Epidermal melanocyte (primary cell): ENCODE results near the gene LRIG1.

Source experiments
- DNase-seq: peaks from one replicate; pipeline ENCODE4 v3.0.0; 2011; ENCODE audit warnings: low spot score; ENCODE audit not compliant: insufficient read length

The LRIG1 gene

DNA sequence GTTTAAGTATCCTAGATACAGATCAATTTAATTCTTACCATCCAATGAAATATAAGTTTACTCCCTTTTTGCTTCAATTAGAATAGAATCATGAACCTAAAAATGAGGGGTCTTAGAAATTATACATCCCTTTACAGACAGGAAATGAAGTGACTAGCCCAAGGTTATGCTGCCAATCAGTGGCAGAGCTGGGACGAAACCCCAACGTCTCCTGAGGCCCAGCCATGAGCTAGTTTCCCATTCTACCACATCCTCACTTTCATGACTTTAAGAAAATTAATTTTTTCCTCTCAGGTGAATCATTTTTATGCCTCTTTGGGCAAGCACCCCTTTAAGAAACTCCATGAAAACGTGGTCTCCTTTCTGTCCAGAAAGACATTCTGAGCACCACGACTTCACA lies 11.2 kb downstream of the LRIG1 start:
- DNase-seq = no peak

DNA sequence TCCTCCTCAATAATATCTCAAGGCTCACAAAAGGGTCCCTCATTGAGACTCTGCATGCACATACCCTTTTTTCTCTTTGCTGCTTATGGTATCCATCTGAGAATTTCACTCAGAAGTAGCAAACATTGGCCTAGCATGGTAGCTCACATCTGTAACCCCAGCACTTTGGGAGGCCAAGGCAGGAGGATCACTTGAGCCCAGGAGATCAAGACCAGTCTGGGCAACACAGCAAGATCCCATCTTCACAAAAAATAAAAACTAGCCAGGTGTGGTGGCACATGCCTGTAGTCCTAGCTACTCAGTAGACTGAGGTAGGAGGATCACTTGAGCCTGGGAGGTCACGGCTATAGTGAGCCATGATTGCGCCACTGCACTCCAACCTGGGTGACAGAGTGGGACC lies 11.7 kb downstream of the LRIG1 start:
- no peak for DNase-seq

GRCh38 chr3:66488492-66488891 lies 12.3 kb downstream of the LRIG1 start:
- no peak for DNase-seq

- no peak for DNase-seq
These were observed 13.4 kb downstream of the LRIG1 start for GRCh38 chr3:66487465-66487864.

- no peak for DNase-seq
These were observed 14.2 kb downstream of the LRIG1 start for GRCh38 chr3:66486646-66487045.

DNA sequence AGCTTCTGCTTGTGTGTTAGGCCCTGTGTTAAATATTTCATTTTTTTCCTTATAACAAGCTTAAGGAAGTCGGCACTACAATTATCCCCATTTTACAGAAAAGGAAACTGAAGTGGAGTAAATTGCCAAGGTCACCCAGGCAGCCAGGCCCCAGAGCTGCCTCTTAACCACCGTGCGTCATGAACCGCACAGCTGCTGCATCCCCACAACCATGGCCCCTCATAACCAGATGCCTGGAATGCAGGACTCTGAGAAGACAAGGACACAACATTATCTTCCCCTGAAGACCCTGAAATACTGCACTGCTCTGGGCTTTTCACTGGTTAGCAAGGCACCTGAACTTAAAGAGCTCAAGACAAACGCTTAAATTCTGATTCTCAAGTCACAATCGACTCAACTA lies 14.6 kb downstream of the LRIG1 start:
- no peak for DNase-seq

DNA sequence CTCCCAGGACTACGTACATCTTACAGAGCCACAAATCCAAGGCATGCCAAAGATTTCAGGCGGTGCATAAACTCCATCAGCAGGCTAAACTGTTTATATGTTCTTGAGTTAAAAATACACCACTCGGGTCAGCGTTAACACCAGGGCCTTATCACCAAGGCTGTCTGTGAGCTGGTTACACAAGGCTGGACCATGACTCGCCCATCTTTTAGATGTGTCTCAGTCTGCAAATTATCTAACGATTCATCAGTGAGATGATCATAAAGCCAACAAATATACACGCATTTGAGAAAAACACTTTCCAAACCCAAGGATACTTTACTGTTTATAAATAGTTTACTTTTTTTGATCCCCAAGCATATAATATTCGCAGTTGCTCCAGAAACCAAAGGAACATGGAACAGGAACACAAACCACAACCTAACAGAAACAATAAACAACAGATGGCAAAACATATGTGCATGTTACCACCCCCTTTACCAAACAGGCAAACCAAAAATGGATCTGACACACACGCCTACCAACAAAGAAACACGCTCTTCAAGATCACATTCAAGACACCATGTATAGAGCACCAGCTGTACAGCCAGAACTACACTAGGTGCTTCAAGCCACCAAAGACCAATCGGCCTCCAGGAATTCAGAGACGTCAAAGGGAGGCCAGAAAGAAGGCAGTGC lies 15.4 kb downstream of the LRIG1 start:
- no peak for DNase-seq

- DNase-seq = no peak
These were observed 16.5 kb downstream of the LRIG1 start for GRCh38 chr3:66484106-66484844.

DNA sequence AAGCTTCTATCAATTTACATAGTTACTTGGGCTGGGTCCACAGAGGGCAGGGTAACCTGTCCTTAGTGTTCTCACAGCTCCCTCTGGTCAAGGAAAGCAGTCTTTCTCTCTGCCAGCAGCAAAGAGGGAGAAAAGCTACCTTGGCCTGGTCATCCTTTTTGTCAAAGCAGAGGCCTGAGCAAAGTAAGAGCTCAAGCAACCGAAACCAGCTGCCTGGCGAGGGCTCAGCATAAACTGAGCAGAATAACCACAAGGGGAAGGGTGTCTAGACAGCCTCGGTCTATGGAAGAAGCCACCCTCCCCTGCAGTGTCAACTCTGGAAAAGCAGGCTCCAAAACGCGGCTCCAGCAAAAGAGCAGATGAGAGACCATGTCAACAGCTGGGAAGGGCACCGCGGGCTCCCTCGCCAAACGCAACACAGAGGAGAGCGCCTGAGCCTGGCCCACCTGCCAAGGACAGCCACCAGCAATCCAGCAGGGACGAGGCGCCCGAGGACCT lies 17.4 kb downstream of the LRIG1 start:
- no peak for DNase-seq

- DNase-seq = no peak
These were observed 17.8 kb downstream of the LRIG1 start for GRCh38 chr3:66483006-66483405.

DNA sequence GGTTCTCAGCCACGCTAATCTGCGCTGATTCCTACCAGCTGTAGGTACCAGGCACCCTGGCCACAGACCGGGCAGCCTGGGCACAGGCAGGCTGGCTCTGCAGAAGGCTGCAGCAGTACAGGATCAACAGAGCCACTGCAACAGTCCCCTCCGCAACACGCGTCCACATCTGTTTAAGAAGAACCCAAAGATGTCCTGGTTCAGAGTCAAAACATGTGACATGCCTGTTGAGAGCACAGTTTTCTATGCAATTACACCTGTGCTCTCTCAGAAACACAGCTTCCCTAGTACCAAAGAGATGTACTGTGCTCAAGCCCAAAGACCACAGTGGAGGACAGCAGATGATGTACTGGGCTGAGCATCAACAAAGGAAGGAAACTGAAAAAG lies 18.8 kb downstream of the LRIG1 start:
- no peak for DNase-seq

GRCh38 chr3:66481071-66482017 lies 19.5 kb downstream of the LRIG1 start:
- DNase-seq = no peak

GRCh38 chr3:66480666-66481065 lies 20.2 kb downstream of the LRIG1 start:
- no peak for DNase-seq

DNA sequence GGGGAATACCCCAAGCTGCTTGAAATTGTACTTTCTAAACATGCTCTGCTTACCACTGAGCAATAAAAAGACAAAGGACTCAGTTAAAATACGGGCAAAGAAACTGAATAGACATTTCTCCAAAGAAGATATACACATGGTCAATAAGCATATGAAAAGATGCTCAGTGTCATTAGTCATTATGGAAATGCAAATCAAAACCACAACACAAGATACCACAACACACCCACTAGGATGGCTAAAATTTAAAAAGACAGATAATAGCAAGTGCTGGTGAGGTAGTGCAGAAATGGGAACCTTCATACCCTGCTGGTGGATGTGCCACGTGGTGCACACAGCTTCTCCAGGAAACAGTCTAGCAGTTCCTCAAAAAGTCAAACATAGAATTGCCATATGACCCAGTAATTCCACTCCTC lies 21.3 kb downstream of the LRIG1 start:
- no peak for DNase-seq

DNA sequence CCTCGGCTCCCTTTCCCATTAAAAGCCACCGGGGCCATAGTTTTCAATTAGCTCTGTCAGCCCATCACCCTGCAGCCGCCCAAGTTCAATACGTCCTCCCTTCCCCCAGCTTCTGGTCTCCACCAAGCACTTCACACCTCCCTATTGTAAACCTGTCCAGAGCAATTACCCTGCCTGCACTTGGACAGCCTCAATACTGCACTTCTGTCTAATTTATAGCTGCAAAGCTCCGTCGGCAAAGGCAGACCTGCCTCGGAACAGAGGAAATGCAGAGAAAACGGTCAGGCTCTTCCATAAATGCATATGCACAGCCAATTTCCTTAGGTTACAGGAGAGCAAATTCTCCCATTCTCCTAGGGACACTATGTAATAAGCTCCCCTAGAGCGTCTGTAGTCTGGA lies 21.9 kb downstream of the LRIG1 start:
- DNase-seq = no peak

DNA sequence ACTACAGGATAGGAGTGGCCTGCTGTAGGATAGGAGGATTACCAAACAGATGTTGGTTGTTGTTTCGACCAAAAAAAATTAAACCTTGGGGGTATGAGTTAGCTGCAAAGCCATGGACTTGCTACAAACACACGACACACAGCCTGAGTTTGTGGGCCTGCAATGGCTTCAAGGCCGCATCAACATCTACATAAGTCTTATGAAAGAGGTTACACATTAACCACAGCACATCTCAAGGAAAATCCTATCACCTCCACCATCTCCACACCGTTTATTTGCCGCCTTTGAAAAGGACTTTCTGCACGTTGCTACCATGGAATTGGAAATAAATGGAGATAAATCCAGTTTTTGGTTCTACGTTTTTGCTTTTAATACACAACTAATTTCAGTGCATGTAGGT lies 23.0 kb downstream of the LRIG1 start:
- no peak for DNase-seq

DNA sequence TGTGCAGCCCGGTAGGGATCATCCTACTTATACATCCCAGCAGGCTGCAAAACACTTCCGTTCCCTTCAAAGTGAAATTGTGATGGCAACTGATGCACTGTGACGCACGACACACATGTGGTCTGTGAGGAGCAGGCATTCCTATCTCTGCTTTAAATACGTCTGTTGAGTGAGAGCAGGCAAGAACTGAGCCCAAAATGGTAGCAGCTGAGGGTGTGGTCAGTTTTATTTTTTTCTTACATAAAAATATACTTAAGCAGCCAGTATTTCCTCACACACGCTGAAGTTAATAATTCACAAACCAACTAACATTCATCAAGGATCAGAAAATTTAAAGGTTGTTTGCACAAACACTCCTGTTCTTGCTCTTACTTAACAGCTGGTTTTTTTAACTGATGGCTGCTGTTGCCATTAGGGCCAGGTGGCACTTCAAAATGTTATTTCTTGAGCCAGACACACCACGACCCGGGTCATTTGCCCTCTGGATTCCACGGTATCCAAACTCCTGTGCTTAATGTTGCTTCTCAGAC lies 23.9 kb downstream of the LRIG1 start:
- DNase-seq = no peak

GRCh38 chr3:66475386-66476020 lies 25.3 kb downstream of the LRIG1 start:
- DNase-seq = no peak

DNA sequence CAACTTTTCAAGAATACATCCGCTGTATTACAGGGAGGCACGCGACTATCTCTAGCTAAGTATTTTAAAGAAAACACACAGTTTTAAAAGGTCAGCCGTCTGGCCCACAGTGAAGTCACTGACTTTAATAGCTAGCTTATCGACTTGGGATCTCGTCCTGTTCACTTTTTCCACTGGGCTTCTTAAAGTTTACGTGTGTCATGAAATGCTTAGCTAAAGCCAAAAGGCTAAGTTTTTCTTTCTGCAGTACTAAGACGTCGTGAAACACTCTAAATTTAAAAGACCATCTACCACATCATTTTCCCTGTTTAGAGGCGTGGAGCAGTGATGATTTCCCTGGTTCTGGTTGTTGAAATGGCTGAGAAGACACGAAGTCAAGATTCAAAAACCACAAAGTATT lies 27.1 kb downstream of the LRIG1 start:
- DNase-seq = no peak

- DNase-seq = no peak
These were observed 27.6 kb downstream of the LRIG1 start for GRCh38 chr3:66473181-66473580.
